ENCODE results near the gene MIEN1. TPM values are rescaled to one million over a fixed set of nuclear protein-coding genes. Genes with fewer than 3 reads are reported as not detected.
A peak's percentile ranks its signal among the peaks of the same experiment; 100 is the strongest.

The MIEN1 gene
- total and polyA plus RNA-seq, 2 of the 13 experiments (the other 11 are each of a cell fraction or from before 2014, with no cell fraction given), result 40.6 to 56.6 TPM

- peak; percentile 96 for TF ChIP-seq ZSCAN25 (CRISPR knock-in tag; IDR thresholded peaks at IDR 0.05)
- TF ChIP-seq ZFYVE20 (CRISPR knock-in tag; IDR thresholded peaks at IDR 0.05; ENCODE audit: borderline replicate concordance, low read depth), result no peak
- 0 out of 2 replicates have a peak, but pooled peaks have one; percentile 34 for TF ChIP-seq CBFB (CRISPR knock-in tag; IDR thresholded peaks at IDR 0.05)
- peak; percentile 41; the same call in 1 of the 2 replicates for TF ChIP-seq IKZF5 (CRISPR knock-in tag; IDR thresholded peaks at IDR 0.05)
- TF ChIP-seq TBX2 (CRISPR knock-in tag; IDR thresholded peaks at IDR 0.05; ENCODE audit: borderline replicate concordance), result peak; percentile 91
- TF ChIP-seq ZZZ3 (CRISPR knock-in tag; IDR thresholded peaks at IDR 0.05; ENCODE audit: borderline replicate concordance), result peak; percentile 49; the same call in 1 of the 2 replicates
- peak; percentile 87 for TF ChIP-seq SMYD3 (CRISPR knock-in tag; IDR thresholded peaks at IDR 0.05)
- no peak for TF ChIP-seq ZNF841 (CRISPR knock-in tag; IDR thresholded peaks at IDR 0.05; ENCODE audit: borderline replicate concordance)
- TF ChIP-seq ZNF607 (CRISPR knock-in tag; IDR thresholded peaks at IDR 0.05; ENCODE audit: borderline replicate concordance), result peak; percentile 86; the same call in 1 of the 2 replicates
- TF ChIP-seq ZNF431 (CRISPR knock-in tag; IDR thresholded peaks at IDR 0.05; ENCODE audit: borderline replicate concordance, low read depth), result peak; percentile 62; the same call in 1 of the 2 replicates
- no peak for TF ChIP-seq GABPA (IDR thresholded peaks at IDR 0.05; ENCODE audit: low read depth, low read length)
- peak; percentile 49; the same call in 1 of the 2 replicates for TF ChIP-seq GABPA (CRISPR knock-in tag; IDR thresholded peaks at IDR 0.05; ENCODE audit: low read depth)
- TF ChIP-seq MNT (IDR thresholded peaks at IDR 0.05), result peak; percentile 49; the same call in 1 of the 2 replicates
- peak; percentile 40; the same call in 1 of the 2 replicates for TF ChIP-seq ZNF331 (CRISPR knock-in tag; IDR thresholded peaks at IDR 0.05)
- peak; percentile 63; the same call in 1 of the 2 replicates for TF ChIP-seq NR2F6 (IDR thresholded peaks at IDR 0.05)
- peak; percentile 8; the same call in 1 of the 2 replicates for TF ChIP-seq NR2F6 (CRISPR knock-in tag; IDR thresholded peaks at IDR 0.05)
- TF ChIP-seq HNF1A (IDR thresholded peaks at IDR 0.05; ENCODE audit: low read depth), result peak; percentile 29; the same call in 1 of the 2 replicates
- TF ChIP-seq HNF1A (CRISPR knock-in tag; IDR thresholded peaks at IDR 0.05; ENCODE audit: borderline replicate concordance), result peak; percentile 62; the same call in 1 of the 2 replicates
- TF ChIP-seq ZNF33B (CRISPR knock-in tag; IDR thresholded peaks at IDR 0.05), result peak; percentile 50
- peak; percentile 54; the same call in 1 of the 2 replicates for TF ChIP-seq GMEB1 (CRISPR knock-in tag; IDR thresholded peaks at IDR 0.05; ENCODE audit: borderline replicate concordance)
Observed at GRCh38 chr17:39702901-39703893, 27.1 kb downstream of the MIEN1 start (continued).

Measured in HepG2 (cell line).